Activated T-cell treated with anti-CD3 and anti-CD28 coated beads, Interleukin-2, amount 50 U/mL, for 1 hour (primary cell): ENCODE measurements around the gene NLGN2.
A peak's percentile ranks its signal among the peaks of the same experiment; 100 is the strongest.

ENCODE experiments used
- DNase-seq: peaks from one replicate; pipeline ENCODE4 v3.0.0-alpha.2; 2020

The NLGN2 gene

DNA sequence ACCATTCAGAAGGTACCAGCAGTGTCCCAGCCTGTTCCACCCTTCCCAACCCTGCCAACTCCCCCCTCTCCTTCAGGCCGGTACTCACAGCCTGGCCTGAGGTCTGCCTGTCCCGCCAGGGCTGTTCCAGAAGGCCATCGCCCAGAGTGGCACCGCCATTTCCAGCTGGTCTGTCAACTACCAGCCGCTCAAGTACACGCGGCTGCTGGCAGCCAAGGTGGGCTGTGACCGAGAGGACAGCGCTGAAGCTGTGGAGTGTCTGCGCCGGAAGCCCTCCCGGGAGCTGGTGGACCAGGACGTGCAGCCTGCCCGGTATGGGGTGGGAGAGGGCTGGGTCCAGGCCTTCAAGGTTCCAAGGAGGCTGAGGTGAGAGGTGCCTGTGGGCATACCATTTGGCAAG is 7.2 kb downstream of the NLGN2 start:
- no peak for DNase-seq

DNA sequence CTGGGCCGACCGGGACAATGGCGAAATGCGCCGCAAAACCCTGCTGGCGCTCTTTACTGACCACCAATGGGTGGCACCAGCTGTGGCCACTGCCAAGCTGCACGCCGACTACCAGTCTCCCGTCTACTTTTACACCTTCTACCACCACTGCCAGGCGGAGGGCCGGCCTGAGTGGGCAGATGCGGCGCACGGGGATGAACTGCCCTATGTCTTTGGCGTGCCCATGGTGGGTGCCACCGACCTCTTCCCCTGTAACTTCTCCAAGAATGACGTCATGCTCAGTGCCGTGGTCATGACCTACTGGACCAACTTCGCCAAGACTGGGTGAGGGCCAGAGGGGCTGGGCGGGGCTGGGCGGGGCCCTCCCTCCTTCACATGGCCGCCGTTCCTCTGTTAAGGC is 8.1 kb downstream of the NLGN2 start:
- no peak for DNase-seq

GRCh38 chr17:7416323-7416722 is 8.7 kb downstream of the NLGN2 start:
- DNase-seq, result no peak

- DNase-seq, result no peak
These were observed 9.5 kb downstream of the NLGN2 start for GRCh38 chr17:7417056-7417655.

DNA sequence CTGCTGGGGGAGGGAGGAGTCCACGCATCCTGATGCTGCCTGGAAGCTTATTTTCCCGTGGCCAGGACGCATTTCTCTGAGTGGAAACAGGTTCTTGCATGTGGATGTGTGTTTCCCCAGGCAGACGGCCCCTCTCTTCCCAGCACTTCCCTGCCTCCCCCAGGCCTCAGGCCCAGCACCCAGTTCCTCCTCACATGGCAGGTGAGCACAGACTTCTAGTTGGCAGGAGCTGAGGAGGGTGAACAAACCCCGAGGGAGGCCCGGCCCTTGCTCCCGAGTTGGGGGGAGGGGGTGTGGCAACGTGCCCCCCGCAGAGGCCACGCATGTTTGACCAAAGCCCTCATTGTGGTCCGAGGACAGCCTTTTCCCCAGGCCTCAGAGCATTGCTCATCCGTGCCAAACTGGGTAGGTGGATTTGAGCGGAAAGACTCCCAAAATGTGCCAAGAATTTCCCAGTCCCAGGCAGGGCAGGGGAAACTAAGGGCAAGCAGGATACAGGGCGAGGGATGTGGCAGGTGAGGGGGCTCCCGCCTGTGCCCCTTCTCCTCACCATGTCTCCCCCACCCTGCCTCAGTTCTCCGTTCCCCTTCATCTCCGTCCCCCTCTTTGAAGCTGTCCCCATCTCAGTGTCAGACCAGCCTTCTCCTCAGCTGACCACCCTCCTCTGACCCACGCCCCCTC is 11.0 kb downstream of the NLGN2 start:
- no peak for DNase-seq

GRCh38 chr17:7419819-7420610 is 12.4 kb downstream of the NLGN2 start, which contains the start of gene SPEM1:
TSS of gene SPEM1 (plus strand) at chr17:7420324. CDS start at chr17:7420385, 61 bp downstream.
- no peak for DNase-seq

GRCh38 chr17:7421186-7421585 is 13.5 kb downstream of the NLGN2 start:
- no peak for DNase-seq

DNA sequence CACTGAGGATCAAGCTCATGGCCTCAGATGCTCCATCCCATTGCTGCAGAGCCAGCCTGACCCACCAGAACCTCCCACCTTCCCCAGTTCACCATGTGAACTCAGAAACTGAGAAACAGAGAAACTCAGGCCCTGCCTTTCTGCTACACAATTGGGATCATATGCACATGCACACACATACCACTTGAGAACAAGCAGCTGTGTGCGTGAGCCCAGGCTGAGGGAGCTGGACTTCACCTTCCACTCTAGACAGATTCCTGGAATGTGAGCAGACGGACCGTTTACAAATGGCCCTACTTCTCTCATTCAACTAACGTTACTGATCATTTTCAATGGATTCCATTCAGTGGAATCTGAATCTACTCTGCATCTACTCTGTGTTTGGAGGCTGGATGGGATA is 16.0 kb downstream of the NLGN2 start:
- no peak for DNase-seq

DNA sequence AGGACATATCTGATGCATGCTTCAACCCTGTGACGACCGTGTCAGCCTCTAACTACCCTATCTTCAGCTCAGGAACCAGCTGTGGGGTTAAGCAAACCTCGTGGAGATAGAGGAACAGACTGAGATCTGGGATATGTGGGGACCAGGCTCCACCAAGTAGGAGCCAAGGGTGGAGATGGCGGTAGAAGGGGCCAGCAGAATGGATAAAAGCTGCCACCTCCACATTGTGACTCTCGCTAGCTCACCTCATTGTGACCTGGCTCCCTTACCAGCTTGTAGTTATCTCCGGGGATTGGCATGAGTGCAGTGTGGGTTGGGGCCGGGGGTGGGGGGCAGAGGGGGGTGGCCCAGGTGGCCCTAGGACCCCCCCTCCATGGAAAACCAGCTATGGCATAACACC is 17.7 kb downstream of the NLGN2 start, which contains the start of gene SPEM2:
TSS of gene SPEM2 (plus strand) at position 301 of the 400 bp plus-strand sequence. CDS start at position 374, 73 bp downstream.
- DNase-seq, result no peak

- DNase-seq, result no peak
These were observed 18.1 kb downstream of the NLGN2 start for GRCh38 chr17:7425756-7426155.

GRCh38 chr17:7426203-7426863 is 18.7 kb downstream of the NLGN2 start:
- DNase-seq, result no peak

- DNase-seq, result no peak
These were observed 19.3 kb downstream of the NLGN2 start for GRCh38 chr17:7426896-7427489.

GRCh38 chr17:7427549-7427948 is 19.9 kb downstream of the NLGN2 start:
- no peak for DNase-seq

GRCh38 chr17:7428557-7428956 is 20.9 kb downstream of the NLGN2 start, which contains the start of gene SPEM3:
TSS of gene SPEM3 (plus strand) at chr17:7428857. CDS start at chr17:7428903, 46 bp downstream.
- DNase-seq, result no peak

DNA sequence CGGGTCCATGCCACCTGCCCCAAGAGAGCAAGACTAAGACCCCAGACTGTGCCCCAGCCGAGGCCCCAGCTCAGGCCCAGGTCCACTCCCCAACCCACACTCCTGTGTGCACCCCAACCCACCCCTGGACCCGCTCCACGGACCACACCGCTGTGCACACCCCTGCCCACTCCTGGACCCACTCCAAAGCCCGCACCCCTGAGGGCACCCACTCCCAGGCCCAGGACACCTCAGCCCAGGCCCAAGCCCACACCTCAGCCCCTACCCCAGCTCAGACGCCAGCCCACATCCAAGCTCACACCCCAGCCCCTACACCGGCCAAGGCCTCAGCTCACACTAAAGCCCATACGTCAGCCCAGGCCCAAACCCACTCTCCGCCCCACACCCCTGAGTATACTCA is 22.1 kb downstream of the NLGN2 start:
- DNase-seq, result no peak

- DNase-seq, result no peak
These were observed 23.6 kb downstream of the NLGN2 start for GRCh38 chr17:7431231-7431630.

- DNase-seq, result no peak
These were observed 24.7 kb downstream of the NLGN2 start for GRCh38 chr17:7432296-7432695.

- DNase-seq, result peak; percentile 76
These were observed 28.3 kb downstream of the NLGN2 start for GRCh38 chr17:7435676-7436555.

- peak; percentile 88 for DNase-seq
These were observed 29.1 kb downstream of the NLGN2 start for GRCh38 chr17:7436556-7437368.

GRCh38 chr17:7437369-7437863 is 29.8 kb downstream of the NLGN2 start:
- DNase-seq, result no peak
